Activated CD8-positive, alpha-beta T cell treated with anti-CD3 and anti-CD28 coated beads, Interleukin-2, amount 10 ng/mL, durations not matched to agents 7 days and 5 days (primary cell): ENCODE measurements around the gene WDR47. TPM values are rescaled to one million over a fixed set of nuclear protein-coding genes. Genes with fewer than 3 reads are reported as not detected.
"Not testable (repeated sequence)": the region's sequence is repeated elsewhere in the genome, so short reads cannot be mapped to it uniquely, and the experiment has no call there.

Experiments used
- ATAC-seq: fragments of 150-1000 bp; cut with Tn5 transposase; one replicate; pipeline ENCODE4 v1.10.0; 2021; ENCODE audit warnings: moderate library complexity
- CTCF ChIA-PET: fragments of 350-600 bp; sonication (Branson Sonifier 250); formaldehyde crosslinking; loops from one replicate; lab custom pipeline; 2021; ENCODE audit warnings: antibody characterized with exemption; lab: Charles Lee
- POLR2A ChIA-PET: fragments of 350-600 bp; sonication (Branson Sonifier 250); formaldehyde crosslinking; loops from one replicate; lab custom pipeline; 2021; ENCODE audit warnings: antibody characterized with exemption; lab: Charles Lee
- DNase-seq: peaks from one replicate; pipeline ENCODE4 v3.0.0-alpha.2; 2020
- H3K27ac Mint-ChIP-seq: one replicate; pipeline ENCODE4 v1.8.0; 2021; ENCODE audit warnings: mild to moderate bottlenecking, mixed read lengths
- H3K27me3 Mint-ChIP-seq: one replicate; pipeline ENCODE4 v1.8.0; 2021; ENCODE audit warnings: low read depth, mixed read lengths
- H3K36me3 Mint-ChIP-seq: one replicate; pipeline ENCODE4 v1.8.0; 2021; ENCODE audit warnings: low read depth, mixed read lengths
- H3K4me1 Mint-ChIP-seq: one replicate; pipeline ENCODE4 v1.8.0; 2021; ENCODE audit warnings: low read depth, mixed read lengths
- H3K4me3 Mint-ChIP-seq: one replicate; pipeline ENCODE4 v1.8.0; 2021; ENCODE audit warnings: mild to moderate bottlenecking, mixed read lengths
- H3K9me3 Mint-ChIP-seq: one replicate; pipeline ENCODE4 v1.8.0; 2022; ENCODE audit warnings: mixed read lengths; ENCODE audit not compliant: insufficient read depth
- total RNA-seq, 2 experiments: library from RNA; stranded (reverse); gene quantifications; one replicate each; pipeline ENCODE4 v1.2.3, GENCODE V29; 2021

Gene WDR47
- total RNA-seq, 2 experiments from 2014 or later: 13.1 to 14.8 TPM

- H3K9me3 Mint-ChIP-seq: no peaks in the 10 kb centered on the region
- no peak for DNase-seq
- ATAC-seq: no peak
- peaks cover 16% of the 10 kb centered on the region for H3K27me3 Mint-ChIP-seq
- H3K4me1 Mint-ChIP-seq: peaks cover 2% of the 10 kb centered on the region
- no peak overlapping the region for H3K27ac Mint-ChIP-seq
- H3K4me3 Mint-ChIP-seq: no peak overlapping the region
- H3K36me3 Mint-ChIP-seq: no peaks in the 10 kb centered on the region
- CTCF ChIA-PET: no interaction called here
- POLR2A ChIA-PET: no interaction called here
Observed at GRCh38 chr1:109050228-109050995, 8.5 kb upstream of the WDR47 start.

DNA sequence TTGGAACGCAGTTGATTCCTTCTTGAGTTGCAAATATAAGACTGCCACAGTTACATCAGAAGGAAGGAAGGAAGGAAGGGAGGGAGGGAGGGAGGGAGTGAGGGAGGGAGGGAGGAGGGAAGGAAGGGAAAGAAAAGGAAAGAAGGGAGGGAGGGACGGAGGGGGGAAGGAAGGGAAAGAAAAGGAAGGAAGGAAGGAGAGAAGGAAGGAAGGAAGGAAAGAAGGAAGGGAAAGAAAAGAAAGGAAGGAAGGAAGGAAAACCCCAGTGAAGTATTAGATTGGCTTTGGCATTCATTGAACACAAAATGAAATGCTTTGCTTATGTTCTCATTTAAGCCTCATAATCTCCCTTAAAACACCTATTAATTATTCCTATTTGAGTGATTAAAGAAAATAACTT lies 6.4 kb upstream of the WDR47 start:
- ChIA-PET POLR2A (interaction anchor here (0.8 kb wide), 1 partner anchor 13 kb away, joined by 3 read pairs; no protein-coding TSS in a partner anchor), CTCF (no interaction called here)
- Mint-ChIP-seq H3K27me3 (peaks cover 19% of the 10 kb centered on the region), H3K4me1 (peaks cover 3% of the 10 kb centered on the region), H3K27ac (no peak overlapping the region), H3K36me3 (no peaks in the 10 kb centered on the region), H3K9me3 (no peaks in the 10 kb centered on the region), H3K4me3 (no peak overlapping the region)
- ATAC-seq (no peak), DNase-seq (no peak)

DNA sequence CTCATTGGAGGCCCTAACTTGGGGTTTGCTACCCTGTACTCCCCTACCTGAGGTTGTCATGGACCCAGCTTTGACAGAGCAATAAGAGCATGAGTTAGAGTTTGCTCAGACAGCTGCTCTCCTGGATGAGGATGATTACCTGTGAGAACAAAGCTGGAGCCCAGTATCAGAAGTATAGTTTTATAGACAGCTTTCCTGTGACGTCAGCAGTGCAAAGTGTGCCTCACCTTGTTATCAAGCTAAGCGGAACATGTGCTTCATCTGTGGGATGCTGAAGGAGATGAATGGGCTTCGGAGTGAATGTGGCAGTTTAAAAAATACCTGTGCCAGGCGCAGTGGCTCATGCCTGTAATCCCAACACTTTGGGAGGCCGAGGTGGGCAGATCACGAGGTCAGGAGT lies 5.4 kb upstream of the WDR47 start:
- ATAC-seq: no peak
- CTCF ChIA-PET: interaction anchor here (0.8 kb wide), 1 partner anchor 192 kb away, joined by 3 read pairs; no protein-coding TSS in a partner anchor

GRCh38 chr1:109046671-109047070 lies 4.8 kb upstream of the WDR47 start:
- Mint-ChIP-seq H3K36me3 (no peaks in the 10 kb centered on the region), H3K4me3 (no peak overlapping the region), H3K27ac (no peak overlapping the region), H3K9me3 (no peaks in the 10 kb centered on the region), H3K4me1 (peaks cover 7% of the 10 kb centered on the region), H3K27me3 (peaks cover 19% of the 10 kb centered on the region)
- ATAC-seq (no peak), DNase-seq (no peak)
- POLR2A ChIA-PET: no interaction called here
- CTCF ChIA-PET: no interaction called here

More for the DNA sequence above, 5.4 kb upstream of the WDR47 start:
- no peak overlapping the region for H3K4me3 Mint-ChIP-seq
- H3K36me3 Mint-ChIP-seq: no peaks in the 10 kb centered on the region
- H3K27ac Mint-ChIP-seq: no peak overlapping the region
- POLR2A ChIA-PET: no interaction called here
- DNase-seq: no peak
- H3K9me3 Mint-ChIP-seq: no peaks in the 10 kb centered on the region
- peaks cover 19% of the 10 kb centered on the region for H3K27me3 Mint-ChIP-seq
- peaks cover 6% of the 10 kb centered on the region for H3K4me1 Mint-ChIP-seq

- Mint-ChIP-seq H3K27me3 (peaks cover 18% of the 10 kb centered on the region), H3K36me3 (no peaks in the 10 kb centered on the region), H3K27ac (no peak overlapping the region), H3K4me3 (no peak overlapping the region), H3K4me1 (peaks cover 10% of the 10 kb centered on the region), H3K9me3 (no peaks in the 10 kb centered on the region)
- CTCF ChIA-PET: no interaction called here
- POLR2A ChIA-PET: no interaction called here
- ATAC-seq (no peak), DNase-seq (no peak)
Observed at GRCh38 chr1:109045595-109045994, 3.7 kb upstream of the WDR47 start.

DNA sequence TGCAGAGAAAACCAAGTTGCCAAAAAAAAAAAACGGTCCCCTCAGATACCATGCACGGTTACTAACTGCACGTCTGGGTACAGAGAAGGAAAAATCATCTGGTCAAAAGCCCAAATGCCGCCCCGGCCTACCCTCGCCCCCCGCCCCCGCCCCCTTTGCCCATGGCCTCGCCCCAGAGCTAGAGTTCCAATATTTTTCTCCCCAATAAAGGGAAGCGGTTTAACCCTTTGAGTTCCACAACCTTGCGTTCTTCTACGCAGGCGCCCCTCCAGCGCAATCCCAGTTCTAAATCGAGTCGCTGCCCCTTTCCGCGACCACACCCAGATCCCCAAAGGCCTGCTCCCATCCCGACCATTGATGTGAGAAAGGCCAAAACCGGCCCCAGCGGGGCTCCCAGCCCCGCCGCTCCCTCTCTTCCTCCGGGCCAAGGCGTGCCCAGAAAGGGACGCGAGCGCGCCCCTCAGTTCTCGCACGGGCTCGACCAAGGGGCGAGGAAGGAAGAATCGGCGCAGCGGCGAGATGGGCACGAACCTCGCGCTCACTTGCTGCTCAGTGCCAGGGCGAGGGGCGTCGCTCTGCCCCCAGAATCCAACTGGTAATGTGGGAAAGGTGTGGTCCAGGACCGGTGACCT lies 797 bp downstream of the WDR47 start:
- ATAC-seq (peak; percentile 31), DNase-seq (peak; percentile 52)

DNA sequence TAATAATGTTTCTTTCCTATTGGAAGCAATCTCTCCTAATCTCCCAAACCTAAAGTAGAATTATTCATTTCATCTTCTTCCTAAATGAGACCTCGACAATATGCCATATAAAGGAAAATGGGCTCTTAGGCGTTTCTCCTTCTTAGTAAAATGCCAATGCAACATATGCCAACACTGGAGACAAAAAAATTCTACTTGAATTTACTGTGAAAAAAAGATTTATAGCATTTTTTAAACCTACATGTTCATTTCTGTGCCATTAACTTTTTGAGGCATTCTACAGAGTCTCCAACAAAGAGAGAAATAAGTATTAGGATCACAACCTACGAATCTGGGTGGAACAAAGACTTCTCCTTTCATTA lies 1.3 kb downstream of the WDR47 start:
- Mint-ChIP-seq H3K36me3 (no peaks in the 10 kb centered on the region), H3K4me1 (peaks cover 20% of the 10 kb centered on the region), H3K9me3 (no peaks in the 10 kb centered on the region), H3K27me3 (peaks cover 5% of the 10 kb centered on the region), H3K4me3 (peak overlapping the region; percentile 87), H3K27ac (peak overlapping the region; percentile 89)
- ChIA-PET CTCF (interaction anchor here (1.0 kb wide), 1 partner anchor 72 kb away, joined by 3 read pairs; a partner anchor contains a TSS), POLR2A (no interaction called here)
- DNase-seq (no peak), ATAC-seq (no peak)

More for the DNA sequence above, 797 bp downstream of the WDR47 start:
- peak overlapping the region; percentile 89 for H3K27ac Mint-ChIP-seq
- no peaks in the 10 kb centered on the region for H3K9me3 Mint-ChIP-seq
- peaks cover 6% of the 10 kb centered on the region for H3K27me3 Mint-ChIP-seq
- POLR2A ChIA-PET: interaction anchor here (1.3 kb wide), 1 partner anchor 50 kb away, joined by 5 read pairs; the partner anchor contains the start of gene TMEM167B
- H3K4me3 Mint-ChIP-seq: peak overlapping the region; percentile 87
- no peaks in the 10 kb centered on the region for H3K36me3 Mint-ChIP-seq
- peaks cover 20% of the 10 kb centered on the region for H3K4me1 Mint-ChIP-seq
- CTCF ChIA-PET: interaction anchor here (1.0 to 1.9 kb wide), 2 partner anchors 59 to 71 kb away, joined by 3 to 10 read pairs; a partner anchor contains a TSS

GRCh38 chr1:109034382-109034781 lies 7.5 kb downstream of the WDR47 start:
- Mint-ChIP-seq H3K9me3 (no peaks in the 10 kb centered on the region), H3K27me3 (no peaks in the 10 kb centered on the region), H3K36me3 (no peaks in the 10 kb centered on the region), H3K4me1 (peaks cover 3% of the 10 kb centered on the region), H3K4me3 (no peak overlapping the region), H3K27ac (no peak overlapping the region)
- no peak for DNase-seq
- ATAC-seq: no peak
- CTCF ChIA-PET: no interaction called here
- POLR2A ChIA-PET: no interaction called here

DNA sequence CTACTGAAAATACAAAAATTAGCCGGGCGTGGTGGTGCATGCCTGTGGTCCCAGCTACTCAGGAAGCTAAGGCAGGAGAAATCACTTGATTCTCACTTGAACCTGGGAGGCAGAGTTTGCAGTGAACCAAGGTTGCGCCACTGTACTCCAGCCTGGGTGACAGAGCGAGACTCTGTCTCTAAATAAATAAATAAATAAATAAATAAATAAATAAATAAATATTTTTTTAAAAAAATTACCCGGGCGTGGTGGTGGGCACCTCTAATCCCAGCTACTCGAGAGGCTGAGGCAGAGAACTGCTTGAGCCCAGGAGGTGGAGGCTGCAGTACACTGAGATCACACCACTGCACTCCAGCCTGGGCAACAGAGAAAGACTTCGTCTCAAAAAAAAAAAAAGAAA lies 12.4 kb downstream of the WDR47 start:
- CTCF ChIA-PET: interaction anchor here (0.6 to 2.2 kb wide), 4 partner anchors 16 to 286 kb away, joined by 3 to 7 read pairs (median 4); no protein-coding TSS in a partner anchor
- DNase-seq, H3K27ac Mint-ChIP-seq, H3K4me1 Mint-ChIP-seq, POLR2A ChIA-PET, H3K9me3 Mint-ChIP-seq, ATAC-seq, H3K27me3 Mint-ChIP-seq, H3K4me3 Mint-ChIP-seq, H3K36me3 Mint-ChIP-seq: not testable (repeated sequence)

- ChIA-PET POLR2A (interaction anchor here (0.7 kb wide), 2 partner anchors 21 to 197 kb away, joined by 3 read pairs; no protein-coding TSS in a partner anchor), CTCF (interaction anchor here (0.7 to 2.2 kb wide), 13 partner anchors 9 to 166 kb away, joined by 3 to 7 read pairs (median 4); partner anchors contain the start of genes TAF13 and TMEM167B)
- Mint-ChIP-seq H3K4me1 (no peaks in the 10 kb centered on the region), H3K36me3 (no peaks in the 10 kb centered on the region), H3K4me3 (no peak overlapping the region), H3K9me3 (no peaks in the 10 kb centered on the region), H3K27me3 (no peaks in the 10 kb centered on the region), H3K27ac (no peak overlapping the region)
- no peak for ATAC-seq
- DNase-seq: no peak
Observed at GRCh38 chr1:109027841-109028240, 14.1 kb downstream of the WDR47 start.

DNA sequence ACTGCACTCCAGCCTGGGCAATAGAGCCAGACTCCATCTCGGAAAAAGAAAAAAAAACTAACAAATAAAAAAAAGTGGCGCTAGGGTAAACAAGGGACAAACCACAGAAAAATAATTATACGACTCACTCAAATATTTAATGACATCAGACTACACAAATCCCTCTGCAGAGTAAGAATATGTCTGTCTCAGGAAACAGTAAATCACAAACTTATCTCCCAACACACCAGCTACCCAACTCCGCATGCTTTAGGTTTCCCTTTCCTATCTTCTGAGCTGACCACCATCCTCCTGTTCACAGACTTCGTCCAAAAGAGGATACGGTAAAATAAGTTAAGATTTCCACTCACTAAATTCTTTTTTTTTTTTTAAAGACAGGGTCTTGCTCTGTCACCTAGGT lies 16.2 kb downstream of the WDR47 start:
- Mint-ChIP-seq H3K4me3 (no peak overlapping the region), H3K27ac (no peak overlapping the region), H3K36me3 (peaks cover 2% of the 10 kb centered on the region), H3K9me3 (no peaks in the 10 kb centered on the region), H3K27me3 (no peaks in the 10 kb centered on the region), H3K4me1 (no peaks in the 10 kb centered on the region)
- ATAC-seq (no peak), DNase-seq (no peak)
- ChIA-PET POLR2A (no interaction called here), CTCF (interaction anchor here (2.1 kb wide), 1 partner anchor 12 kb away, joined by 5 read pairs; no protein-coding TSS in a partner anchor)

- POLR2A ChIA-PET: no interaction called here
- H3K9me3 Mint-ChIP-seq: no peaks in the 10 kb centered on the region
- H3K27ac Mint-ChIP-seq: no peak overlapping the region
- ATAC-seq (no peak), DNase-seq (no peak)
- CTCF ChIA-PET: interaction anchor here (2.1 kb wide), 1 partner anchor 13 kb away, joined by 5 read pairs; no protein-coding TSS in a partner anchor
- peaks cover 3% of the 10 kb centered on the region for H3K36me3 Mint-ChIP-seq
- no peaks in the 10 kb centered on the region for H3K27me3 Mint-ChIP-seq
- H3K4me3 Mint-ChIP-seq: no peak overlapping the region
- H3K4me1 Mint-ChIP-seq: no peaks in the 10 kb centered on the region
Observed at GRCh38 chr1:109024646-109025045, 17.3 kb downstream of the WDR47 start.
